ENCODE measurements around the gene RIF1. TPM values are rescaled to one million over a fixed set of nuclear protein-coding genes. Genes with fewer than 3 reads are reported as not detected.

RIF1 gene
- total and polyA plus RNA-seq, 4 donors = 2.2 to 26.9 (median 12.2) TPM

DNA sequence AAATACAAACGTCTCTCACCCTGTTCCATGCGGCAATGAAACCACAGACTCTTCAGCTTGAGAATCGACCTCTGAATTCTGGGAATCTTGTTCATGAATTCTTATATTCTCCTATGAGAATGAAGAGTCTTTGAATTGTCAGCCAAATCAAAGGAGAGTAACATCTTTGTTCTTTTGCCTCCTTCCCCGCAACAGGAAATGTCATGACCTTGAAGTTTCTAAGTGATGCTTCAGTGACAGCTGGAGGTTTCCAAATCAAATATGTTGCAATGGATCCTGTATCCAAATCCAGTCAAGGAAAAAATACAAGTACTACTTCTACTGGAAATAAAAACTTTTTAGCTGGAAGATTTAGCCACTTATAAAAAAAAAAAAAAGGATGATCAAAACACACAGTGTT, 30.5 kb upstream of the RIF1 start:
- Histone ChIP-seq H3K27me3 (ENCODE audit: control insufficient read depth in 4 of 4, insufficient read depth in 4 of 4, low read length in 3 of 4) (no peaks in the 10 kb centered on the region), H3K9me3 (ENCODE audit: control insufficient read depth in 4 of 4, low read length in 3 of 4) (no peaks in the 10 kb centered on the region), H3K9ac (ENCODE audit: low read depth in 1 of 2, low read length in 2 of 2) (no peak overlapping the region), H3K27ac (ENCODE audit: low read depth in 1 of 2, low read length in 2 of 2) (no peak overlapping the region), H3K4me1 (ENCODE audit: control insufficient read depth in 4 of 4, insufficient read depth in 4 of 4, low read length in 3 of 4) (no peaks in the 10 kb centered on the region), H3K4me3 (ENCODE audit: low read depth in 1 of 3, low read length in 3 of 3) (no peak overlapping the region), H3K36me3 (ENCODE audit: control insufficient read depth in 4 of 4, insufficient read depth in 3 of 4, low read depth in 1 of 4, low read length in 3 of 4) (no peaks in the 10 kb centered on the region)
- DNase-seq (ENCODE audit: low spot score) = no peak
- no peak for TF ChIP-seq FOXA1 (IDR thresholded peaks at IDR 0.05)
- TF ChIP-seq, protein P1, sequence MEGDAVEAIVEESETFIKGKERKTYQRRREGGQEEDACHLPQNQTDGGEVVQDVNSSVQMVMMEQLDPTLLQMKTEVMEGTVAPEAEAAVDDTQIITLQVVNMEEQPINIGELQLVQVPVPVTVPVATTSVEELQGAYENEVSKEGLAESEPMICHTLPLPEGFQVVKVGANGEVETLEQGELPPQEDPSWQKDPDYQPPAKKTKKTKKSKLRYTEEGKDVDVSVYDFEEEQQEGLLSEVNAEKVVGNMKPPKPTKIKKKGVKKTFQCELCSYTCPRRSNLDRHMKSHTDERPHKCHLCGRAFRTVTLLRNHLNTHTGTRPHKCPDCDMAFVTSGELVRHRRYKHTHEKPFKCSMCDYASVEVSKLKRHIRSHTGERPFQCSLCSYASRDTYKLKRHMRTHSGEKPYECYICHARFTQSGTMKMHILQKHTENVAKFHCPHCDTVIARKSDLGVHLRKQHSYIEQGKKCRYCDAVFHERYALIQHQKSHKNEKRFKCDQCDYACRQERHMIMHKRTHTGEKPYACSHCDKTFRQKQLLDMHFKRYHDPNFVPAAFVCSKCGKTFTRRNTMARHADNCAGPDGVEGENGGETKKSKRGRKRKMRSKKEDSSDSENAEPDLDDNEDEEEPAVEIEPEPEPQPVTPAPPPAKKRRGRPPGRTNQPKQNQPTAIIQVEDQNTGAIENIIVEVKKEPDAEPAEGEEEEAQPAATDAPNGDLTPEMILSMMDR (IDR thresholded peaks at IDR 0.05; ENCODE audit: low read depth, low read length, missing input control) = no peak
- no peak for TF ChIP-seq FOXA2 (IDR thresholded peaks at IDR 0.05)
- no peak for TF ChIP-seq EGR1 (IDR thresholded peaks at IDR 0.05; ENCODE audit: low read depth in 2 of 2)
- TF ChIP-seq HNF4G (IDR thresholded peaks at IDR 0.05) = no peak
- TF ChIP-seq YY1 (IDR thresholded peaks at IDR 0.05) = no peak
- TF ChIP-seq RXRA (IDR thresholded peaks at IDR 0.05) = no peak
- TF ChIP-seq, protein P2, sequence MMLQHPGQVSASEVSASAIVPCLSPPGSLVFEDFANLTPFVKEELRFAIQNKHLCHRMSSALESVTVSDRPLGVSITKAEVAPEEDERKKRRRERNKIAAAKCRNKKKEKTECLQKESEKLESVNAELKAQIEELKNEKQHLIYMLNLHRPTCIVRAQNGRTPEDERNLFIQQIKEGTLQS (IDR thresholded peaks at IDR 0.05) = no peak
- 87% methylated on average over 4 of the region's 4 CpGs for WGBS

DNA sequence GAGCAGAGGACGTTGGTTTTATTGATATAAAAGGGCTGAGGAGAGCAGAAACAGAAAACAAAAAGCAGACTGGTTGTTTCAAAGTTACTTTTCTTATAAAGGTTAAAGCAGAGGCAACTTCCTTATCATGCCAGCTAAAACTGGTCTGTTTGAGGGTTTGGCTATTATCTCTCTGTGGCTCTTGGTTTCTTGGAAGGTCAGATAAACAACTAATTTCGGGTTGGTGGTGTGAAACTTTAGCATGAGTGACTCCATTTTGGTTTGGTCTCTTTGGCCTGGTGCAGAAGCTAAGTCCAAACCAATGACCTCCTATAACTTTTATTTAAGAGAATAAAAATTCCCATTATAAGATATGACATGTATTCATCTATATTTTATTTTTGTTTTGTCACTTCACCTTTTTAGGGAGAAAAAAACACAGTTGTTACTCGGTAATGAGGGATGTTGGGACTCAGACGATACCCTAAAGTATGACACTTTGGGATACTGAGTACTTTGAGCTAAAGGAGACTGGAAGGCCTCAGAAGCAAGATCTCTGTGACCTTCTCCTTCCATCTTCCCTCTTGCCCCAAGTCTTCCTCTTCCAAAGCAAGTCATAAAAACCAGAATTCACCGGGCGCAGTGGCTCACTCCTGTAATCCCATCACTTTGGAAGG, 29.0 kb upstream of the RIF1 start:
- H3K9me3 ChIP-seq (ENCODE audit: control insufficient read depth in 4 of 4, low read length in 3 of 4) = no peaks in the 10 kb centered on the region
- 81% methylated on average over 6 of the region's 6 CpGs for WGBS

More for the DNA sequence above, 29.0 kb upstream of the RIF1 start:
- Histone ChIP-seq H3K9ac (ENCODE audit: low read depth in 1 of 2, low read length in 2 of 2) (no peak overlapping the region), H3K4me1 (ENCODE audit: control insufficient read depth in 4 of 4, insufficient read depth in 4 of 4, low read length in 3 of 4) (no peaks in the 10 kb centered on the region), H3K4me3 (ENCODE audit: low read depth in 1 of 3, low read length in 3 of 3) (no peak overlapping the region), H3K36me3 (ENCODE audit: control insufficient read depth in 4 of 4, insufficient read depth in 3 of 4, low read depth in 1 of 4, low read length in 3 of 4) (no peaks in the 10 kb centered on the region), H3K27ac (ENCODE audit: low read depth in 1 of 2, low read length in 2 of 2) (no peak overlapping the region), H3K27me3 (ENCODE audit: control insufficient read depth in 4 of 4, insufficient read depth in 4 of 4, low read length in 3 of 4) (no peaks in the 10 kb centered on the region)
- TF ChIP-seq HNF4A (conservative IDR thresholded peaks at IDR 0.05) = no peak
- no peak for TF ChIP-seq SP1 (IDR thresholded peaks at IDR 0.05)
- TF ChIP-seq NR2F2 (IDR thresholded peaks at IDR 0.05) = no peak
- TF ChIP-seq, protein P2 (IDR thresholded peaks at IDR 0.05) = no peak
- TF ChIP-seq, protein P3, sequence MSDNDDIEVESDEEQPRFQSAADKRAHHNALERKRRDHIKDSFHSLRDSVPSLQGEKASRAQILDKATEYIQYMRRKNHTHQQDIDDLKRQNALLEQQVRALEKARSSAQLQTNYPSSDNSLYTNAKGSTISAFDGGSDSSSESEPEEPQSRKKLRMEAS (IDR thresholded peaks at IDR 0.05) = no peak
- TF ChIP-seq TAF1 (conservative IDR thresholded peaks at IDR 0.05) = no peak
- no peak for TF ChIP-seq GABPA (IDR thresholded peaks at IDR 0.05 in 1 of 2, conservative IDR thresholded peaks at IDR 0.05 in 1 of 2)
- TF ChIP-seq, protein P4, sequence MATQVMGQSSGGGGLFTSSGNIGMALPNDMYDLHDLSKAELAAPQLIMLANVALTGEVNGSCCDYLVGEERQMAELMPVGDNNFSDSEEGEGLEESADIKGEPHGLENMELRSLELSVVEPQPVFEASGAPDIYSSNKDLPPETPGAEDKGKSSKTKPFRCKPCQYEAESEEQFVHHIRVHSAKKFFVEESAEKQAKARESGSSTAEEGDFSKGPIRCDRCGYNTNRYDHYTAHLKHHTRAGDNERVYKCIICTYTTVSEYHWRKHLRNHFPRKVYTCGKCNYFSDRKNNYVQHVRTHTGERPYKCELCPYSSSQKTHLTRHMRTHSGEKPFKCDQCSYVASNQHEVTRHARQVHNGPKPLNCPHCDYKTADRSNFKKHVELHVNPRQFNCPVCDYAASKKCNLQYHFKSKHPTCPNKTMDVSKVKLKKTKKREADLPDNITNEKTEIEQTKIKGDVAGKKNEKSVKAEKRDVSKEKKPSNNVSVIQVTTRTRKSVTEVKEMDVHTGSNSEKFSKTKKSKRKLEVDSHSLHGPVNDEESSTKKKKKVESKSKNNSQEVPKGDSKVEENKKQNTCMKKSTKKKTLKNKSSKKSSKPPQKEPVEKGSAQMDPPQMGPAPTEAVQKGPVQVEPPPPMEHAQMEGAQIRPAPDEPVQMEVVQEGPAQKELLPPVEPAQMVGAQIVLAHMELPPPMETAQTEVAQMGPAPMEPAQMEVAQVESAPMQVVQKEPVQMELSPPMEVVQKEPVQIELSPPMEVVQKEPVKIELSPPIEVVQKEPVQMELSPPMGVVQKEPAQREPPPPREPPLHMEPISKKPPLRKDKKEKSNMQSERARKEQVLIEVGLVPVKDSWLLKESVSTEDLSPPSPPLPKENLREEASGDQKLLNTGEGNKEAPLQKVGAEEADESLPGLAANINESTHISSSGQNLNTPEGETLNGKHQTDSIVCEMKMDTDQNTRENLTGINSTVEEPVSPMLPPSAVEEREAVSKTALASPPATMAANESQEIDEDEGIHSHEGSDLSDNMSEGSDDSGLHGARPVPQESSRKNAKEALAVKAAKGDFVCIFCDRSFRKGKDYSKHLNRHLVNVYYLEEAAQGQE (IDR thresholded peaks at IDR 0.05) = no peak
- TF ChIP-seq, protein P5, sequence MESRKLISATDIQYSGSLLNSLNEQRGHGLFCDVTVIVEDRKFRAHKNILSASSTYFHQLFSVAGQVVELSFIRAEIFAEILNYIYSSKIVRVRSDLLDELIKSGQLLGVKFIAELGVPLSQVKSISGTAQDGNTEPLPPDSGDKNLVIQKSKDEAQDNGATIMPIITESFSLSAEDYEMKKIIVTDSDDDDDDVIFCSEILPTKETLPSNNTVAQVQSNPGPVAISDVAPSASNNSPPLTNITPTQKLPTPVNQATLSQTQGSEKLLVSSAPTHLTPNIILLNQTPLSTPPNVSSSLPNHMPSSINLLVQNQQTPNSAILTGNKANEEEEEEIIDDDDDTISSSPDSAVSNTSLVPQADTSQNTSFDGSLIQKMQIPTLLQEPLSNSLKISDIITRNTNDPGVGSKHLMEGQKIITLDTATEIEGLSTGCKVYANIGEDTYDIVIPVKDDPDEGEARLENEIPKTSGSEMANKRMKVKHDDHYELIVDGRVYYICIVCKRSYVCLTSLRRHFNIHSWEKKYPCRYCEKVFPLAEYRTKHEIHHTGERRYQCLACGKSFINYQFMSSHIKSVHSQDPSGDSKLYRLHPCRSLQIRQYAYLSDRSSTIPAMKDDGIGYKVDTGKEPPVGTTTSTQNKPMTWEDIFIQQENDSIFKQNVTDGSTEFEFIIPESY (IDR thresholded peaks at IDR 0.05) = no peak
- TF ChIP-seq, protein P1 (IDR thresholded peaks at IDR 0.05; ENCODE audit: low read depth, low read length, missing input control) = no peak
- no peak for TF ChIP-seq JUND (IDR thresholded peaks at IDR 0.05)
- TF ChIP-seq FOXA2 (IDR thresholded peaks at IDR 0.05) = no peak
- no peak for TF ChIP-seq YY1 (IDR thresholded peaks at IDR 0.05)
- no peak for TF ChIP-seq RAD21 (IDR thresholded peaks at IDR 0.05)
- DNase-seq (ENCODE audit: low spot score) = no peak
